K562 (cell line): ENCODE data around the gene MRM3. TPM values are rescaled to one million over a fixed set of nuclear protein-coding genes. Genes with fewer than 3 reads are reported as not detected.

Experiments used
- ATAC-seq: fragments of 200-7000 bp; cut with Tn5 transposase; 3 replicates; pipeline ENCODE4 v1.9.1; 2020; ENCODE audit warnings: moderate library complexity
- BruUV-seq: library from RNA; stranded (reverse); fragments of 400-500 nt; replicated peaks from 2 replicates; lab custom pipeline; 2021; lab: Mats Ljungman, UMichigan
- CTCF ChIA-PET: fragments of 300-600 bp; formaldehyde crosslinking; extraction: SDS; loops from one replicate; lab custom pipeline; 2021; ENCODE audit warnings: low intra/inter-chr PET ratio; lab: Yijun Ruan, JAX
- POLR2A ChIA-PET: fragments of 300-600, 350-650 bp; sonication (Branson Sonifier 250); formaldehyde crosslinking; extraction: SDS; loops from one replicate; lab custom pipeline; 2021; ENCODE audit warnings: antibody characterized with exemption, inconsistent platforms; lab: Yijun Ruan, JAX
- DNase-seq, 4 experiments: peaks; one replicate each; pipeline versions ENCODE4 v3.0.0 to v3.0.0-alpha.2; 2011 to 2018; ENCODE audit warnings: low spot score in 3 of 4, mixed read lengths in 3 of 4; ENCODE audit errors: extremely low read depth in 1 of 4
- FAIRE-seq: peaks from 2 replicates; lab custom pipeline; 2011; peaks lifted over from hg19 to GRCh38; lab: Jason Lieb, UNC
- H2AFZ ChIP-seq: 2 replicates; pipeline ENCODE4 v1.6.0; 2011; ENCODE audit warnings: low read depth, low read length, control low read depth, inconsistent platforms
- H3K27ac ChIP-seq: fragments of 200-600 bp; 3 replicates; pipeline ENCODE4 v1.8.0; 2011; ENCODE audit warnings: low read depth, mild to moderate bottlenecking, control low read depth, inconsistent platforms, low read length, moderate library complexity, mixed read lengths; ENCODE audit errors: extremely low read depth
- H3K27me3 ChIP-seq, 2 experiments: fragments of 300-600 bp in 1 of 2; 2 replicates in 1 of 2; 3 replicates in 1 of 2; pipeline versions ENCODE4 v1.6.0 to v1.8.0; 2011; ENCODE audit warnings: inconsistent platforms in 2 of 2, low read length in 2 of 2, mild to moderate bottlenecking in 1 of 2, mixed read lengths in 1 of 2, moderate library complexity in 1 of 2; ENCODE audit not compliant: control insufficient read depth in 2 of 2, insufficient read depth in 2 of 2
- H3K36me3 ChIP-seq: fragments of 300-600 bp; 3 replicates; pipeline ENCODE4 v1.8.0; 2011; ENCODE audit warnings: mild to moderate bottlenecking, low read length, inconsistent platforms; ENCODE audit not compliant: control insufficient read depth, insufficient read depth
- H3K4me1 ChIP-seq, 2 experiments: fragments of 200-600 bp in 1 of 2; replicated peaks in 1 of 2; 2 replicates in 1 of 2; 3 replicates in 1 of 2; pipeline versions ENCODE4 v1.5.1 to v1.8.0; 2011; ENCODE audit warnings: inconsistent platforms in 2 of 2, low read length in 2 of 2, mild to moderate bottlenecking in 1 of 2, mixed read lengths in 1 of 2, moderate library complexity in 1 of 2; ENCODE audit not compliant: control insufficient read depth in 2 of 2, insufficient read depth in 2 of 2
- H3K4me2 ChIP-seq: 2 replicates; pipeline ENCODE4 v1.6.1; 2011; ENCODE audit warnings: low read length, control low read depth, inconsistent platforms, mixed read lengths; ENCODE audit not compliant: insufficient read depth
- H3K4me3 ChIP-seq: fragments of 200-600 bp; sonication (generic), shearing (Covaris generic); 2 replicates; pipeline ENCODE4 v1.5.1; 2016; ENCODE audit warnings: control low read depth, inconsistent platforms
- H3K79me2 ChIP-seq: fragments of 200-600 bp; 3 replicates; pipeline ENCODE4 v1.8.0; 2011; ENCODE audit warnings: low read length, inconsistent platforms; ENCODE audit not compliant: control insufficient read depth, insufficient read depth
- H3K9ac ChIP-seq, 2 experiments: 2 replicates each; pipeline versions ENCODE4 v1.6.0 to v1.6.1; 2011; ENCODE audit warnings: low read depth in 2 of 2, low read length in 2 of 2, control low read depth in 1 of 2, inconsistent platforms in 1 of 2, mild to moderate bottlenecking in 1 of 2, mixed read lengths in 1 of 2; ENCODE audit not compliant: insufficient read depth in 1 of 2
- H3K9me1 ChIP-seq: one replicate; pipeline ENCODE4 v1.6.0; 2011; ENCODE audit warnings: inconsistent platforms, mild to moderate bottlenecking, low read length, moderate library complexity; ENCODE audit not compliant: control insufficient read depth, insufficient read depth
- H3K9me3 ChIP-seq: replicated peaks from 2 replicates; pipeline ENCODE4 v1.5.1; 2011; ENCODE audit warnings: low read depth, low read length, inconsistent platforms; ENCODE audit not compliant: control insufficient read depth, insufficient read depth
- H4K20me1 ChIP-seq: replicated peaks from 2 replicates; pipeline ENCODE4 v1.6.1; 2011; ENCODE audit warnings: low read length, inconsistent platforms, mixed read lengths; ENCODE audit not compliant: control insufficient read depth, insufficient read depth
- HMG20B ChIP-seq: fragments of 250-450 bp; sonication (Bioruptor Pico); IDR thresholded peaks from 2 replicates; pipeline ENCODE4 v1.5.0; 2021; ENCODE audit warnings: mild to moderate bottlenecking
- SMAD1 ChIP-seq: fragments of 150-350 bp; IDR thresholded peaks from 2 replicates; pipeline ENCODE4 v1.6.1; 2014; ENCODE audit warnings: low read length, low read depth; ENCODE audit not compliant: partially characterized antibody
- SRSF7 ChIP-seq: fragments of 200-400 bp; formaldehyde crosslinking; optimal IDR thresholded peaks from 2 replicates; pipeline ENCODE3; 2017; ENCODE audit warnings: mild to moderate bottlenecking, low read depth, low read length
- WHSC1 ChIP-seq: IDR thresholded peaks from one replicate; pipeline ENCODE4 v1.6.1; 2012; ENCODE audit warnings: low read length, control low read depth, inconsistent platforms
- ZFP30 ChIP-seq: fragments of 250-450 bp; sonication (Bioruptor Pico); IDR thresholded peaks from 2 replicates; pipeline ENCODE4 v1.8.0; 2022; ENCODE audit warnings: moderate library complexity, mild to moderate bottlenecking, inconsistent platforms, borderline replicate concordance
- WGBS: fragments of 100-300 bp; shearing (Covaris generic); methylation state at CpG from one replicate; pipeline ENCODE4 v1.1.6; 2016; ENCODE audit warnings: low coverage, mixed read lengths; ENCODE audit not compliant: insufficient coverage; ENCODE audit errors: missing lambda C conversion rate; 5-methylcytosine and 5-hydroxymethylcytosine counted together
- in situ Hi-C: fragments of 300-500 bp; cut with MboI; formaldehyde crosslinking; loops from 4 replicates; pipeline ENCODE4 v1.15.0; 2018; ENCODE audit warnings: inconsistent platforms, mixed read lengths
- intact Hi-C: fragments of 100-400 bp; cut with micrococcal nuclease; formaldehyde crosslinking; loops from 2 replicates; pipeline ENCODE4 v1.14.2; 2022
- polyA plus RNA-seq, 8 experiments: library from polyadenylated mRNA; depleted of rRNA in 4 of 8; stranded (reverse) in 5 of 8; unstranded in 3 of 8; fragments of >200 nt; fragmentation: Nextera tagmentation in 2 of 8; fragmentation: Illumina TruSeq in 1 of 8; extraction: Ambion mirVana in 2 of 8; extraction: Trizol in 1 of 8; gene quantifications; 2 replicates each; pipeline versions ENCODE4 v1.2.1 to v1.2.3, GENCODE V29; 2011 to 2014; ENCODE audit warnings: inconsistent platforms in 1 of 8, missing spikeins in 1 of 8
- total RNA-seq, 7 experiments: library from RNA; depleted of rRNA in 6 of 7; stranded (reverse); fragments of >200 nt in 6 of 7; fragmentation: Illumina TruSeq in 2 of 7; extraction: Trizol in 2 of 7; gene quantifications; 2 replicates each; pipeline versions ENCODE4 v1.2.1 to v1.2.3, GENCODE V29; 2011 to 2021; ENCODE audit warnings: low replicate concordance in 1 of 7
- TF ChIP-seq, protein P1 (sequence below): sonication (generic); formaldehyde crosslinking; IDR thresholded peaks from 2 replicates; pipeline ENCODE4 v1.8.0; 2023; ENCODE audit warnings: mild to moderate bottlenecking, missing genetic modification reagents
- TF ChIP-seq, protein P2 (sequence below): sonication (generic); formaldehyde crosslinking; IDR thresholded peaks from 2 replicates; pipeline ENCODE4 v1.8.0; 2022; ENCODE audit warnings: missing genetic modification reagents, mild to moderate bottlenecking, borderline replicate concordance
- TF ChIP-seq, protein P3 (sequence below): sonication (generic); formaldehyde crosslinking; IDR thresholded peaks from 2 replicates; pipeline ENCODE4 v1.5.0; 2020; ENCODE audit warnings: missing genetic modification reagents
- TF ChIP-seq, protein P4 (sequence below): sonication (generic); formaldehyde crosslinking; IDR thresholded peaks from 2 replicates; pipeline ENCODE4 v1.8.0; 2022; ENCODE audit warnings: missing genetic modification reagents, mild to moderate bottlenecking, borderline replicate concordance
- TF ChIP-seq, protein P5 (sequence below): fragments of 250-450 bp; sonication (Bioruptor Pico); IDR thresholded peaks from 2 replicates; pipeline ENCODE4 v1.4.0; 2020; ENCODE audit warnings: mild to moderate bottlenecking

Gene MRM3
- total and polyA plus RNA-seq, 9 of the 15 experiments (the other 6 are each of a cell fraction or from before 2014, with no cell fraction given): 2.4 to 24.8 (median 18.3) TPM

DNA sequence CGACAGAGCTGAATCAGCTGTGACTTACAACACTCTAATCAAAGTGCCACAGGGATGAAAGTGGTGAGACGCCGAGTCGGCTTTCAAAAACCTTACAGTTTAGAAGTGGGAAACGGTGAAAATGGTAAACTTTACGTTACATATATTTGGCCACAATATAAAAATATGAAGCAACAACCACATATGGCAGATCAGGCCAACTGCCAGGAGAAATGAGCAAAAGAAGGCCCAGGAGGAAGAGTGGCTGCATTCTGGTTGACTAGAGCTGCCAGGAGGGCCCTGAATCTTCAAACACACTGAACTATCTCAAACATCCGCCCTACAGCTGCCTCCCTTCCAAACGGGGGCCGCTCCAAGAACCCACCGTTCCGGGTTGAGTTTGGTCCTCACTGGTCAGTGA, 56.3 kb downstream of the MRM3 start:
- Histone ChIP-seq H3K9me1 (no peaks in the 10 kb centered on the region), H3K36me3 (no peaks in the 10 kb centered on the region), H3K27me3 (peaks cover 20 to 72% of the 10 kb centered on the region in 2 experiments), H3K9ac (no peak overlapping the region), H3K4me1 (no peaks in the 10 kb centered on the region; a peak in 1 of 5 replicates), H3K4me2 (no peak overlapping the region), H3K9me3 (no peaks in the 10 kb centered on the region), H4K20me1 (no peaks in the 10 kb centered on the region), H3K4me3 (no peak overlapping the region), H3K79me2 (no peaks in the 10 kb centered on the region), H3K27ac (no peak overlapping the region), H2AFZ (no peak overlapping the region)
- POLR2A ChIA-PET: interaction anchor here (0.9 kb wide), 1 partner anchor 14 kb away, joined by 3 read pairs; no protein-coding TSS in a partner anchor
- in situ Hi-C loops: no loop called here
- no peak for ATAC-seq
- WGBS: 29% methylated on average over 9 of the region's 11 CpGs
- CTCF ChIA-PET: no interaction called here
- intact Hi-C loops: no loop called here
- no peak for DNase-seq
- no TSS peak for BruUV-seq
- FAIRE-seq: no peak
- TF ChIP-seq, protein P1, sequence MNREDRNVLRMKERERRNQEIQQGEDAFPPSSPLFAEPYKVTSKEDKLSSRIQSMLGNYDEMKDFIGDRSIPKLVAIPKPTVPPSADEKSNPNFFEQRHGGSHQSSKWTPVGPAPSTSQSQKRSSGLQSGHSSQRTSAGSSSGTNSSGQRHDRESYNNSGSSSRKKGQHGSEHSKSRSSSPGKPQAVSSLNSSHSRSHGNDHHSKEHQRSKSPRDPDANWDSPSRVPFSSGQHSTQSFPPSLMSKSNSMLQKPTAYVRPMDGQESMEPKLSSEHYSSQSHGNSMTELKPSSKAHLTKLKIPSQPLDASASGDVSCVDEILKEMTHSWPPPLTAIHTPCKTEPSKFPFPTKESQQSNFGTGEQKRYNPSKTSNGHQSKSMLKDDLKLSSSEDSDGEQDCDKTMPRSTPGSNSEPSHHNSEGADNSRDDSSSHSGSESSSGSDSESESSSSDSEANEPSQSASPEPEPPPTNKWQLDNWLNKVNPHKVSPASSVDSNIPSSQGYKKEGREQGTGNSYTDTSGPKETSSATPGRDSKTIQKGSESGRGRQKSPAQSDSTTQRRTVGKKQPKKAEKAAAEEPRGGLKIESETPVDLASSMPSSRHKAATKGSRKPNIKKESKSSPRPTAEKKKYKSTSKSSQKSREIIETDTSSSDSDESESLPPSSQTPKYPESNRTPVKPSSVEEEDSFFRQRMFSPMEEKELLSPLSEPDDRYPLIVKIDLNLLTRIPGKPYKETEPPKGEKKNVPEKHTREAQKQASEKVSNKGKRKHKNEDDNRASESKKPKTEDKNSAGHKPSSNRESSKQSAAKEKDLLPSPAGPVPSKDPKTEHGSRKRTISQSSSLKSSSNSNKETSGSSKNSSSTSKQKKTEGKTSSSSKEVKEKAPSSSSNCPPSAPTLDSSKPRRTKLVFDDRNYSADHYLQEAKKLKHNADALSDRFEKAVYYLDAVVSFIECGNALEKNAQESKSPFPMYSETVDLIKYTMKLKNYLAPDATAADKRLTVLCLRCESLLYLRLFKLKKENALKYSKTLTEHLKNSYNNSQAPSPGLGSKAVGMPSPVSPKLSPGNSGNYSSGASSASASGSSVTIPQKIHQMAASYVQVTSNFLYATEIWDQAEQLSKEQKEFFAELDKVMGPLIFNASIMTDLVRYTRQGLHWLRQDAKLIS (CRISPR knock-in tag): no peak
- TF ChIP-seq, protein P2, sequence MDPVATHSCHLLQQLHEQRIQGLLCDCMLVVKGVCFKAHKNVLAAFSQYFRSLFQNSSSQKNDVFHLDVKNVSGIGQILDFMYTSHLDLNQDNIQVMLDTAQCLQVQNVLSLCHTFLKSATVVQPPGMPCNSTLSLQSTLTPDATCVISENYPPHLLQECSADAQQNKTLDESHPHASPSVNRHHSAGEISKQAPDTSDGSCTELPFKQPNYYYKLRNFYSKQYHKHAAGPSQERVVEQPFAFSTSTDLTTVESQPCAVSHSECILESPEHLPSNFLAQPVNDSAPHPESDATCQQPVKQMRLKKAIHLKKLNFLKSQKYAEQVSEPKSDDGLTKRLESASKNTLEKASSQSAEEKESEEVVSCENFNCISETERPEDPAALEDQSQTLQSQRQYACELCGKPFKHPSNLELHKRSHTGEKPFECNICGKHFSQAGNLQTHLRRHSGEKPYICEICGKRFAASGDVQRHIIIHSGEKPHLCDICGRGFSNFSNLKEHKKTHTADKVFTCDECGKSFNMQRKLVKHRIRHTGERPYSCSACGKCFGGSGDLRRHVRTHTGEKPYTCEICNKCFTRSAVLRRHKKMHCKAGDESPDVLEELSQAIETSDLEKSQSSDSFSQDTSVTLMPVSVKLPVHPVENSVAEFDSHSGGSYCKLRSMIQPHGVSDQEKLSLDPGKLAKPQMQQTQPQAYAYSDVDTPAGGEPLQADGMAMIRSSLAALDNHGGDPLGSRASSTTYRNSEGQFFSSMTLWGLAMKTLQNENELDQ (CRISPR knock-in tag): no peak
- TF ChIP-seq WHSC1 (no peak), SMAD1 (no peak), HMG20B (CRISPR knock-in tag) (no peak), SRSF7 (no peak), ZFP30 (no peak)
- TF ChIP-seq, protein P3, sequence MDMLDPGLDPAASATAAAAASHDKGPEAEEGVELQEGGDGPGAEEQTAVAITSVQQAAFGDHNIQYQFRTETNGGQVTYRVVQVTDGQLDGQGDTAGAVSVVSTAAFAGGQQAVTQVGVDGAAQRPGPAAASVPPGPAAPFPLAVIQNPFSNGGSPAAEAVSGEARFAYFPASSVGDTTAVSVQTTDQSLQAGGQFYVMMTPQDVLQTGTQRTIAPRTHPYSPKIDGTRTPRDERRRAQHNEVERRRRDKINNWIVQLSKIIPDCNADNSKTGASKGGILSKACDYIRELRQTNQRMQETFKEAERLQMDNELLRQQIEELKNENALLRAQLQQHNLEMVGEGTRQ (CRISPR knock-in tag): no peak
- TF ChIP-seq, protein P4, sequence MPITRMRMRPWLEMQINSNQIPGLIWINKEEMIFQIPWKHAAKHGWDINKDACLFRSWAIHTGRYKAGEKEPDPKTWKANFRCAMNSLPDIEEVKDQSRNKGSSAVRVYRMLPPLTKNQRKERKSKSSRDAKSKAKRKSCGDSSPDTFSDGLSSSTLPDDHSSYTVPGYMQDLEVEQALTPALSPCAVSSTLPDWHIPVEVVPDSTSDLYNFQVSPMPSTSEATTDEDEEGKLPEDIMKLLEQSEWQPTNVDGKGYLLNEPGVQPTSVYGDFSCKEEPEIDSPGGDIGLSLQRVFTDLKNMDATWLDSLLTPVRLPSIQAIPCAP (CRISPR knock-in tag): no peak
- TF ChIP-seq, protein P5, sequence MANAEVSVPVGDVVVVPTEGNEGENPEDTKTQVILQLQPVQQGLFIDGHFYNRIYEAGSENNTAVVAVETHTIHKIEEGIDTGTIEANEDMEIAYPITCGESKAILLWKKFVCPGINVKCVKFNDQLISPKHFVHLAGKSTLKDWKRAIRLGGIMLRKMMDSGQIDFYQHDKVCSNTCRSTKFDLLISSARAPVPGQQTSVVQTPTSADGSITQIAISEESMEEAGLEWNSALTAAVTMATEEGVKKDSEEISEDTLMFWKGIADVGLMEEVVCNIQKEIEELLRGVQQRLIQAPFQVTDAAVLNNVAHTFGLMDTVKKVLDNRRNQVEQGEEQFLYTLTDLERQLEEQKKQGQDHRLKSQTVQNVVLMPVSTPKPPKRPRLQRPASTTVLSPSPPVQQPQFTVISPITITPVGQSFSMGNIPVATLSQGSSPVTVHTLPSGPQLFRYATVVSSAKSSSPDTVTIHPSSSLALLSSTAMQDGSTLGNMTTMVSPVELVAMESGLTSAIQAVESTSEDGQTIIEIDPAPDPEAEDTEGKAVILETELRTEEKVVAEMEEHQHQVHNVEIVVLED: no peak
